Measurements from ENCODE around the gene FBXO11. TPM values are rescaled to one million over a fixed set of nuclear protein-coding genes. Genes with fewer than 3 reads are reported as not detected.

Gene FBXO11
- total RNA-seq, 1 donor from 2014 or later = 69.2 TPM

DNA sequence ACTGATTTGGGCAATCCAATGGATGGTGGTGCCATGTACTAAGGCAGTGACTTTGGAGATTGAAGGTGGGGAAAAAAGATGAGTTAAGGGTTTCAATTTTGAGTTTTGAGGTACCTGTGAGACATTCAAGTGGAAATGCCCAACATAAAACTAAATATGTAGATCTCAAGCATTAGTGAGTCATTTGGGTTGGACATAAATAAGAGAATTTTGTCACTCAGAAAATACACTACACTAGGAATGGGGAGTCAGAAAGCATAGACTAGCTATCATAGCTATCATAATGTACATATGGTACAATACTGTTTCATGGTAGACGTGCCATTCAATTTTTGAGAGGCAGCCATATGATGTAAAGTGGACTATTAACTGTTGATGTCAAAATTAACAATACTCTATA, 56.1 kb downstream of the FBXO11 start:
- no peak for DNase-seq (ENCODE audit: low read depth in 2 of 2)

- DNase-seq (ENCODE audit: low read depth in 2 of 2) = no peak
Measured at GRCh38 chr2:47849368-47849767, 56.9 kb downstream of the FBXO11 start.

GRCh38 chr2:47844162-47844561, 62.1 kb downstream of the FBXO11 start:
- no peak for DNase-seq (ENCODE audit: low read depth in 2 of 2)

GRCh38 chr2:47843407-47843806, 62.9 kb downstream of the FBXO11 start:
- DNase-seq (ENCODE audit: low read depth in 2 of 2) = no peak

GRCh38 chr2:47842846-47843245, 63.5 kb downstream of the FBXO11 start:
- peak in 1 of 2 donors; percentile 14 for DNase-seq (ENCODE audit: low read depth in 2 of 2)

GRCh38 chr2:47838686-47839085, 67.6 kb downstream of the FBXO11 start:
- DNase-seq (ENCODE audit: low read depth in 2 of 2) = no peak

DNA sequence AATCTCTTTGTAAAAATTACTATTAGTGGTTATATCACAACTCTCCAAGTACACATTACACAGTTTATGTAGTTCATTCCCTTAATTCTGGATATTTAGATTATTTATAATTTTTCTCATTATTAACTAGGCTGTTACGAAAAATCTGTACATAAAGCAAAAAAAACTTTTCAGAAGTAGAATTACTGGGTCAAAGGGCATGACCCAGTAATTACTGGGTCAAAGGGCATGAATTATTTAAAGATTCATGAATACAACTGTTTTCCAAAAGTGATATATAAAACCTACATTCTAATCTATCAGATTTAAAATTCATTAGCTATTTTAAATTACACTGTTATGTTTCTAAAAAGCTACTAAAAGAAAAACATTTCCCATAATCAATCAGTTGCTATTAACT, 68.0 kb downstream of the FBXO11 start:
- no peak for DNase-seq (ENCODE audit: low read depth in 2 of 2)

- DNase-seq (ENCODE audit: low read depth in 2 of 2) = no peak
Measured at GRCh38 chr2:47833516-47833968, 72.8 kb downstream of the FBXO11 start.

DNA sequence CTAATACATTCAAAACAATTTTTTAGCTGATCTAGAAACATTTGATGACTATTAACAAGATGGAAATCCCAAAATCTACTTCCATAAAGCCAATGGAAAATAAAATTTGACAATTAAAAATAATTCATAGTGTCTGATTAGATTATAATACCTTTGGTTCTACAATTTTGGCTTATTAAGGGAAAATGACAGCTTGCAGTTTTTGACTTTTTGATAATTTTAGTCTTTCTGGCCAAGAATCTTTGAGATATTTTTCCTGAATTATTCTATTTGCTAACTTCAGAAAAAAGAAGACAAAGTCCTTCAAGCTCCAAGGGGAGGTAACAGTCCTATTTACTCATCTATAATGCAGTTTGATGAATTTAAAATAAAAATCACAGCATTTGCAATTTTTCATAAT, 83.8 kb downstream of the FBXO11 start:
- DNase-seq (ENCODE audit: low read depth in 2 of 2) = no peak

DNA sequence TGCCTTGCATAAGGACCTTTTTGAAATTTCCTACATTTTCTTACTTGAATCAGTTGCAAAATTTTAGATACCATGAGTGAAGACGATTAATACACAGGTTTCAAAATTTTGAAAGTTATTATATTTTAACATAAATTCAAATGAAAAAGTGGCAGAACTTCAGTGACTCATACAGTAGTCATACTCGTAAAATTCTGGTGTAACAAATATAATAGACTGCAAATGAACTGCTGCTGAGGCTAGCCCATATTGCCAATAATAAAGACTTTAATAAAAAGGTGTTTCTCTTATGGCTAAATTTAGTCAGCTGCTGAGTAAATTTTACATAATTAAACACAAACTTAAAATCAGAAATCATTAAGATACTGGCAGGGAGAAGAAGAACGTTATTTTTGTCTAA, 86.5 kb downstream of the FBXO11 start:
- no peak for DNase-seq (ENCODE audit: low read depth in 2 of 2)

DNA sequence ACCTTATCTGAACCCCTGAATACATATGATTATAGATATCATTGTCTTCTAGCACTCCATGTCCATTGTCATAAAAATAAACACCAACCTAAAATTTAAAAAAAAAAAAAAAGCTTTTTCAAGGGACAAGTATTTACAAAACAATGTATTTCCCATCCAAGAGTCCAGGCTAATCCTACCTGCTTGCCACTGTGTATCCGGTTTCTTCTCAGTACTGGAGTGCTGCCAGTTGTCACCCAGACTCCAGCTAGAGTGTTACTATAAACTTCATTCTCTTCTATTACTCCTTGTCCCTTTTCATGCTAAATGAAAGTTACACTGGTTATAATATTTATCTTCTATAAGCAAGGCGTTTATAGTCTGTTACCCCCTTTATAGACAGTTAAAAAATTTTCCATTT, 87.5 kb downstream of the FBXO11 start:
- no peak for DNase-seq (ENCODE audit: low read depth in 2 of 2)

- DNase-seq (ENCODE audit: low read depth in 2 of 2) = no peak
Measured at GRCh38 chr2:47815764-47816163, 90.5 kb downstream of the FBXO11 start.

GRCh38 chr2:47811668-47812067, 94.6 kb downstream of the FBXO11 start:
- no peak for DNase-seq (ENCODE audit: low read depth in 2 of 2)

DNA sequence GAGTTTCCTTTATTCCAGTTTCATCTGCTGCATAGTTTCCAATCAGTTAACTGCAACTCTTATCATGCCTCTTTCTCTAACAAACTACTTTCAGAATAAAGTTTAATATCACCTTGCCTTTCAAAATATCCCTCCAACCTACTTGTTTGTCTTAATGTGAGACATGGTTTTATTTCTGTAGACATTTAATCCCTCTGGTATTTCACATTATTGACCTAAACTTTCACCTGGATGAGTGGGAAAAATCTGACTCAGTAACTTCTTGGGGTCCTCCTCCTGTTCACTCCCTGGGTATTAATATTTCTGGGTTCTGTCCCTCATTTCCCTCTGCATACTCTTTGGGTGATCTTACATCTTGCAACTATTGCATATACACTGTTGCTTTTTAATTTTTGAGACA, 95.4 kb downstream of the FBXO11 start:
- no peak for DNase-seq (ENCODE audit: low read depth in 2 of 2)

DNA sequence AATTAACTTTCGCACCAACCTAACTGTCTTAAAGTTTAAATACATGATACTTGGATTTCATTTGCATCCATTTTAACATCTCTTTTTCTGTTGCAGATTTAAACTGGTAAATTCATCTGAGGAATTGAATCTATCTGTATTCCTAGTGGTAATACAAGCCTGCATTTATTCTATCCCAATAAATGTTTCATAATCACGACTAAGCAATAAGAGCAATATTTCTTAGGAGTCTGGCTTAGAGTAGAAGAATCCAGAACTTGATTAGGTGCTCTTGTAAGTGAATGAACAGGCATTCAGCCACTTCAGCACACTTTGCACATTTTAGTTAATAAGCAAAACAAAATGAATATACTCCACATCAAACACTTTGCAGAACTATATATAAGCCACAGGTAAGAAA, 96.4 kb downstream of the FBXO11 start:
- no peak for DNase-seq (ENCODE audit: low read depth in 2 of 2)

GRCh38 chr2:47808614-47809013, 97.7 kb downstream of the FBXO11 start:
- DNase-seq (ENCODE audit: low read depth in 2 of 2) = peak in 1 of 2 donors; percentile 9

GRCh38 chr2:47805850-47806249, 100.4 kb downstream of the FBXO11 start:
- no peak for DNase-seq (ENCODE audit: low read depth in 2 of 2)

DNA sequence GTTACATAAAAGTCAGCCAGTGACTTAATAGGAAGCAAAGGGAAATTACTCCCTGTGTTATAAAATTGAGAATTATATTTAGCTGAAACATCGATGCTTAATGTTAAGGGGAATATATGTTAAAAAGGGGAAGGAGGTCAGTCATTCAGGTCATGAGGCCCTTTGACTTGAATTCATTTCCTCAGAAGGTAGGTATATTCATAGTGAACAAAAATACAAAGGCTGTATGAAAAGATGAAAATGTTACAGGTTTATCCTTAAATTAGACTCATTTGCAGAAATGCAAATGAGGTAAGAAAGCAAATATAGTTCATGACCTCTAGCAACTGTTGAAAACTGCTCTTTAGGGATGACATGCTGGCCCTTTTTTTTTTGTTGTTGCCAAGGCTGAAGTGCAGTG, 102.5 kb downstream of the FBXO11 start:
- DNase-seq (ENCODE audit: low read depth in 2 of 2) = no peak

- DNase-seq (ENCODE audit: low read depth in 2 of 2) = no peak
Measured at GRCh38 chr2:47803363-47803762, 102.9 kb downstream of the FBXO11 start.

GRCh38 chr2:47801118-47801517, 105.2 kb downstream of the FBXO11 start:
- DNase-seq (ENCODE audit: low read depth in 2 of 2) = no peak

DNA sequence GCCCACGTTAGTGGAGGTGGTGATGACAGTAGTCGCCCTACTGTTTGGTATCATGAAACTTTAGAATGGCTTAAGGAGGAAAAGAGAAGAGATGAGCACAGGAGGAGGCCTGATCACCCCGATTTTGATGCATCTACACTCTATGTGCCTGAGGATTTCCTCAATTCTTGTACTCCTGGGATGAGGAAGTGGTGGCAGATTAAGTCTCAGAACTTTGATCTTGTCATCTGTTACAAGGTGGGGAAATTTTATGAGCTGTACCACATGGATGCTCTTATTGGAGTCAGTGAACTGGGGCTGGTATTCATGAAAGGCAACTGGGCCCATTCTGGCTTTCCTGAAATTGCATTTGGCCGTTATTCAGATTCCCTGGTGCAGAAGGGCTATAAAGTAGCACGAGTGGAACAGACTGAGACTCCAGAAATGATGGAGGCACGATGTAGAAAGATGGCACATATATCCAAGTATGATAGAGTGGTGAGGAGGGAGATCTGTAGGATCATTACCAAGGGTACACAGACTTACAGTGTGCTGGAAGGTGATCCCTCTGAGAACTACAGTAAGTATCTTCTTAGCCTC, 107.2 kb downstream of the FBXO11 start:
- DNase-seq (ENCODE audit: low read depth in 2 of 2) = no peak

DNA sequence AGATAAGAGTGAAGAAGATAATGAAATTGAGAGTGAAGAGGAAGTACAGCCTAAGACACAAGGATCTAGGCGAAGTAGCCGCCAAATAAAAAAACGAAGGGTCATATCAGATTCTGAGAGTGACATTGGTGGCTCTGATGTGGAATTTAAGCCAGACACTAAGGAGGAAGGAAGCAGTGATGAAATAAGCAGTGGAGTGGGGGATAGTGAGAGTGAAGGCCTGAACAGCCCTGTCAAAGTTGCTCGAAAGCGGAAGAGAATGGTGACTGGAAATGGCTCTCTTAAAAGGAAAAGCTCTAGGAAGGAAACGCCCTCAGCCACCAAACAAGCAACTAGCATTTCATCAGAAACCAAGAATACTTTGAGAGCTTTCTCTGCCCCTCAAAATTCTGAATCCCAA, 107.7 kb downstream of the FBXO11 start:
- DNase-seq (ENCODE audit: low read depth in 2 of 2) = no peak

- DNase-seq (ENCODE audit: low read depth in 2 of 2) = no peak
Measured at GRCh38 chr2:47796090-47796697, 110.1 kb downstream of the FBXO11 start.

DNA sequence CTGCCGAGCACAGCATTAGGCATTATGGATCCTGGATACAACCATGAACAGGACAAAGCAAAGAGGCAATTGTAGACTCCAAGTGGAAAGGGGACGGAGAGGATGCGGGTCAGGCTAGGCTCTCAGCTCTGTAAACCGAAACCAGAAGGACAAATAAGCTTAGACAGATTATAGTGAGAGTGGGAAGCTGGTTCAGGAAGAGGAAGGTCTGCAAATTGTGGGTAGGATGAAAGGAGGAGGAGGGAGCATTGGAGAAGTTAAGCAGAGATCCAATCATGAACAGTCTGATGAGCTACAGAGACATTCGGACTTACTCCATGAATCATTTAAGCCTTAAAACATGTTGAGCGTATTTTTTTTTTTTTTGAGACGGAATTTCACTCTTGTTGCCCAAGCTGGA, 120.3 kb downstream of the FBXO11 start:
- no peak for DNase-seq (ENCODE audit: low read depth in 2 of 2)

Measured in dermis microvascular lymphatic vessel endothelial cell (primary cell).